K562 (cell line): Measurements from ENCODE around the gene USB1. TPM values are rescaled to one million over a fixed set of nuclear protein-coding genes. Genes with fewer than 3 reads are reported as not detected.

ENCODE experiments used
- ATAC-seq: fragments of 200-7000 bp; cut with Tn5 transposase; 3 replicates; pipeline ENCODE4 v1.9.1; 2020; ENCODE audit warnings: moderate library complexity
- BruUV-seq: library from RNA; stranded (reverse); fragments of 400-500 nt; replicated peaks from 2 replicates; lab custom pipeline; 2021; lab: Mats Ljungman, UMichigan
- CTCF ChIA-PET: fragments of 300-600 bp; formaldehyde crosslinking; extraction: SDS; loops from one replicate; lab custom pipeline; 2021; ENCODE audit warnings: low intra/inter-chr PET ratio; lab: Yijun Ruan, JAX
- POLR2A ChIA-PET: fragments of 300-600, 350-650 bp; sonication (Branson Sonifier 250); formaldehyde crosslinking; extraction: SDS; loops from one replicate; lab custom pipeline; 2021; ENCODE audit warnings: antibody characterized with exemption, inconsistent platforms; lab: Yijun Ruan, JAX
- DNase-seq, 4 experiments: peaks; one replicate each; pipeline versions ENCODE4 v3.0.0 to v3.0.0-alpha.2; 2011 to 2018; ENCODE audit warnings: low spot score in 3 of 4, mixed read lengths in 3 of 4; ENCODE audit errors: extremely low read depth in 1 of 4
- FAIRE-seq: peaks from 2 replicates; lab custom pipeline; 2011; peaks lifted over from hg19 to GRCh38; lab: Jason Lieb, UNC
- H2AFZ ChIP-seq: 2 replicates; pipeline ENCODE4 v1.6.0; 2011; ENCODE audit warnings: low read depth, low read length, control low read depth, inconsistent platforms
- H3K27ac ChIP-seq: fragments of 200-600 bp; 3 replicates; pipeline ENCODE4 v1.8.0; 2011; ENCODE audit warnings: low read depth, mild to moderate bottlenecking, control low read depth, inconsistent platforms, low read length, moderate library complexity, mixed read lengths; ENCODE audit errors: extremely low read depth
- H3K27me3 ChIP-seq, 2 experiments: fragments of 300-600 bp in 1 of 2; 2 replicates in 1 of 2; 3 replicates in 1 of 2; pipeline versions ENCODE4 v1.6.0 to v1.8.0; 2011; ENCODE audit warnings: inconsistent platforms in 2 of 2, low read length in 2 of 2, mild to moderate bottlenecking in 1 of 2, mixed read lengths in 1 of 2, moderate library complexity in 1 of 2; ENCODE audit not compliant: control insufficient read depth in 2 of 2, insufficient read depth in 2 of 2
- H3K36me3 ChIP-seq: fragments of 300-600 bp; 3 replicates; pipeline ENCODE4 v1.8.0; 2011; ENCODE audit warnings: mild to moderate bottlenecking, low read length, inconsistent platforms; ENCODE audit not compliant: control insufficient read depth, insufficient read depth
- H3K4me1 ChIP-seq, 2 experiments: fragments of 200-600 bp in 1 of 2; replicated peaks in 1 of 2; 2 replicates in 1 of 2; 3 replicates in 1 of 2; pipeline versions ENCODE4 v1.5.1 to v1.8.0; 2011; ENCODE audit warnings: inconsistent platforms in 2 of 2, low read length in 2 of 2, mild to moderate bottlenecking in 1 of 2, mixed read lengths in 1 of 2, moderate library complexity in 1 of 2; ENCODE audit not compliant: control insufficient read depth in 2 of 2, insufficient read depth in 2 of 2
- H3K4me2 ChIP-seq: 2 replicates; pipeline ENCODE4 v1.6.1; 2011; ENCODE audit warnings: low read length, control low read depth, inconsistent platforms, mixed read lengths; ENCODE audit not compliant: insufficient read depth
- H3K4me3 ChIP-seq: fragments of 200-600 bp; sonication (generic), shearing (Covaris generic); 2 replicates; pipeline ENCODE4 v1.5.1; 2016; ENCODE audit warnings: control low read depth, inconsistent platforms
- H3K79me2 ChIP-seq: fragments of 200-600 bp; 3 replicates; pipeline ENCODE4 v1.8.0; 2011; ENCODE audit warnings: low read length, inconsistent platforms; ENCODE audit not compliant: control insufficient read depth, insufficient read depth
- H3K9ac ChIP-seq, 2 experiments: 2 replicates each; pipeline versions ENCODE4 v1.6.0 to v1.6.1; 2011; ENCODE audit warnings: low read depth in 2 of 2, low read length in 2 of 2, control low read depth in 1 of 2, inconsistent platforms in 1 of 2, mild to moderate bottlenecking in 1 of 2, mixed read lengths in 1 of 2; ENCODE audit not compliant: insufficient read depth in 1 of 2
- H3K9me1 ChIP-seq: one replicate; pipeline ENCODE4 v1.6.0; 2011; ENCODE audit warnings: inconsistent platforms, mild to moderate bottlenecking, low read length, moderate library complexity; ENCODE audit not compliant: control insufficient read depth, insufficient read depth
- H3K9me3 ChIP-seq: replicated peaks from 2 replicates; pipeline ENCODE4 v1.5.1; 2011; ENCODE audit warnings: low read depth, low read length, inconsistent platforms; ENCODE audit not compliant: control insufficient read depth, insufficient read depth
- H4K20me1 ChIP-seq: replicated peaks from 2 replicates; pipeline ENCODE4 v1.6.1; 2011; ENCODE audit warnings: low read length, inconsistent platforms, mixed read lengths; ENCODE audit not compliant: control insufficient read depth, insufficient read depth
- CBX2 ChIP-seq: fragments of 200-600 bp; sonication (generic); IDR thresholded peaks from one replicate; pipeline ENCODE4 v1.6.1; 2012; ENCODE audit warnings: mild to moderate bottlenecking, low read length, inconsistent platforms; ENCODE audit not compliant: insufficient read depth, poor library complexity, severe bottlenecking
- CBX3 ChIP-seq, 2 experiments: IDR thresholded peaks; 1 replicate in 1 of 2; 2 replicates in 1 of 2; pipeline ENCODE4 v1.6.1; 2012; ENCODE audit warnings: inconsistent platforms in 2 of 2, low read length in 2 of 2, borderline replicate concordance in 1 of 2, control low read depth in 1 of 2
- HDAC1 ChIP-seq, 2 experiments: fragments of 450-650 bp; IDR thresholded peaks; 2 replicates each; pipeline ENCODE4 v1.6.1; 2016 to 2017; ENCODE audit warnings: inconsistent platforms in 1 of 2, mild to moderate bottlenecking in 1 of 2, moderate library complexity in 1 of 2
- MIER1 ChIP-seq: fragments of 450-650 bp; IDR thresholded peaks from 2 replicates; pipeline ENCODE4 v1.6.1; 2016; ENCODE audit warnings: antibody characterized with exemption, mild to moderate bottlenecking, low read depth
- NFATC3 ChIP-seq: fragments of 450-650 bp; IDR thresholded peaks from 2 replicates; pipeline ENCODE4 v1.6.1; 2017; ENCODE audit warnings: mild to moderate bottlenecking
- PBX2 ChIP-seq, 2 experiments: IDR thresholded peaks in 1 of 2; conservative IDR thresholded peaks in 1 of 2; 2 replicates each; pipeline ENCODE4 v1.6.1; 2016; ENCODE audit warnings: low read depth in 2 of 2, mild to moderate bottlenecking in 1 of 2, missing compliant biosample characterization in 1 of 2, missing genetic modification characterization in 1 of 2, moderate library complexity in 1 of 2
- POLR2G ChIP-seq: fragments of 200-400 bp; formaldehyde crosslinking; IDR thresholded peaks from 2 replicates; pipeline ENCODE4 v1.6.1; 2017; ENCODE audit warnings: low read depth, mild to moderate bottlenecking, antibody characterized with exemption, low read length, moderate library complexity
- TEAD4 ChIP-seq, 2 experiments: sonication (generic) in 1 of 2; formaldehyde crosslinking in 1 of 2; IDR thresholded peaks; 2 replicates each; pipeline versions ENCODE4 v1.6.1 to v1.8.0; 2012 to 2022; ENCODE audit warnings: borderline replicate concordance in 1 of 2, inconsistent platforms in 1 of 2, low read length in 1 of 2, mild to moderate bottlenecking in 1 of 2, missing genetic modification reagents in 1 of 2
- TRIM28 ChIP-seq: fragments of 450-650 bp; IDR thresholded peaks from 2 replicates; pipeline ENCODE4 v1.6.1; 2017
- ZNF175 ChIP-seq: fragments of 200-800 bp; sonication (Bioruptor generic); IDR thresholded peaks from 2 replicates; pipeline ENCODE4 v1.6.1; 2016; ENCODE audit warnings: low read depth, mild to moderate bottlenecking, missing genetic modification characterization, missing compliant biosample characterization
- ZNF239 ChIP-seq: fragments of 250-450 bp; sonication (Bioruptor Pico); IDR thresholded peaks from 2 replicates; pipeline ENCODE4 v1.4.0; 2020; ENCODE audit warnings: mild to moderate bottlenecking
- ZNF431 ChIP-seq: sonication (generic); formaldehyde crosslinking; IDR thresholded peaks from 2 replicates; pipeline ENCODE4 v1.8.0; 2022; ENCODE audit warnings: mild to moderate bottlenecking, missing genetic modification reagents
- ZNF445 ChIP-seq: fragments of 250-450 bp; sonication (Bioruptor Pico); IDR thresholded peaks from 2 replicates; pipeline ENCODE4 v1.4.0; 2020; ENCODE audit warnings: low read depth, mild to moderate bottlenecking, moderate library complexity
- WGBS: fragments of 100-300 bp; shearing (Covaris generic); methylation state at CpG from one replicate; pipeline ENCODE4 v1.1.6; 2016; ENCODE audit warnings: low coverage, mixed read lengths; ENCODE audit not compliant: insufficient coverage; ENCODE audit errors: missing lambda C conversion rate; 5-methylcytosine and 5-hydroxymethylcytosine counted together
- in situ Hi-C: fragments of 300-500 bp; cut with MboI; formaldehyde crosslinking; loops from 4 replicates; pipeline ENCODE4 v1.15.0; 2018; ENCODE audit warnings: inconsistent platforms, mixed read lengths
- intact Hi-C: fragments of 100-400 bp; cut with micrococcal nuclease; formaldehyde crosslinking; loops from 2 replicates; pipeline ENCODE4 v1.14.2; 2022
- polyA plus RNA-seq, 8 experiments: library from polyadenylated mRNA; depleted of rRNA in 4 of 8; stranded (reverse) in 5 of 8; unstranded in 3 of 8; fragments of >200 nt; fragmentation: Nextera tagmentation in 2 of 8; fragmentation: Illumina TruSeq in 1 of 8; extraction: Ambion mirVana in 2 of 8; extraction: Trizol in 1 of 8; gene quantifications; 2 replicates each; pipeline versions ENCODE4 v1.2.1 to v1.2.3, GENCODE V29; 2011 to 2014; ENCODE audit warnings: inconsistent platforms in 1 of 8, missing spikeins in 1 of 8
- total RNA-seq, 7 experiments: library from RNA; depleted of rRNA in 6 of 7; stranded (reverse); fragments of >200 nt in 6 of 7; fragmentation: Illumina TruSeq in 2 of 7; extraction: Trizol in 2 of 7; gene quantifications; 2 replicates each; pipeline versions ENCODE4 v1.2.1 to v1.2.3, GENCODE V29; 2011 to 2021; ENCODE audit warnings: low replicate concordance in 1 of 7
- TF ChIP-seq, protein P1 (sequence below), 2 experiments: fragments of 150-350 bp in 1 of 2; IDR thresholded peaks; 2 replicates each; pipeline ENCODE4 v1.6.1; 2012 to 2016; ENCODE audit warnings: low read depth in 2 of 2, low read length in 2 of 2, mild to moderate bottlenecking in 1 of 2, moderate library complexity in 1 of 2

USB1 gene
- total and polyA plus RNA-seq, 9 of the 15 experiments (the other 6 are each of a cell fraction or from before 2014, with no cell fraction given) = 11.6 to 73.6 (median 19.4) TPM

GRCh38 chr16:57970970-57971369 is 30.2 kb upstream of the USB1 start, which contains the start of gene CNGB1 (continued):
- TF ChIP-seq, protein P1, sequence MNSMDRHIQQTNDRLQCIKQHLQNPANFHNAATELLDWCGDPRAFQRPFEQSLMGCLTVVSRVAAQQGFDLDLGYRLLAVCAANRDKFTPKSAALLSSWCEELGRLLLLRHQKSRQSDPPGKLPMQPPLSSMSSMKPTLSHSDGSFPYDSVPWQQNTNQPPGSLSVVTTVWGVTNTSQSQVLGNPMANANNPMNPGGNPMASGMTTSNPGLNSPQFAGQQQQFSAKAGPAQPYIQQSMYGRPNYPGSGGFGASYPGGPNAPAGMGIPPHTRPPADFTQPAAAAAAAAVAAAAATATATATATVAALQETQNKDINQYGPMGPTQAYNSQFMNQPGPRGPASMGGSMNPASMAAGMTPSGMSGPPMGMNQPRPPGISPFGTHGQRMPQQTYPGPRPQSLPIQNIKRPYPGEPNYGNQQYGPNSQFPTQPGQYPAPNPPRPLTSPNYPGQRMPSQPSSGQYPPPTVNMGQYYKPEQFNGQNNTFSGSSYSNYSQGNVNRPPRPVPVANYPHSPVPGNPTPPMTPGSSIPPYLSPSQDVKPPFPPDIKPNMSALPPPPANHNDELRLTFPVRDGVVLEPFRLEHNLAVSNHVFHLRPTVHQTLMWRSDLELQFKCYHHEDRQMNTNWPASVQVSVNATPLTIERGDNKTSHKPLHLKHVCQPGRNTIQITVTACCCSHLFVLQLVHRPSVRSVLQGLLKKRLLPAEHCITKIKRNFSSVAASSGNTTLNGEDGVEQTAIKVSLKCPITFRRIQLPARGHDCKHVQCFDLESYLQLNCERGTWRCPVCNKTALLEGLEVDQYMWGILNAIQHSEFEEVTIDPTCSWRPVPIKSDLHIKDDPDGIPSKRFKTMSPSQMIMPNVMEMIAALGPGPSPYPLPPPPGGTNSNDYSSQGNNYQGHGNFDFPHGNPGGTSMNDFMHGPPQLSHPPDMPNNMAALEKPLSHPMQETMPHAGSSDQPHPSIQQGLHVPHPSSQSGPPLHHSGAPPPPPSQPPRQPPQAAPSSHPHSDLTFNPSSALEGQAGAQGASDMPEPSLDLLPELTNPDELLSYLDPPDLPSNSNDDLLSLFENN (IDR thresholded peaks at IDR 0.05; ENCODE audit: low read depth in 2 of 2, low read length in 2 of 2) = no peak
- TF ChIP-seq ZNF445 (CRISPR knock-in tag) (no peak), ZNF431 (no peak)

DNA sequence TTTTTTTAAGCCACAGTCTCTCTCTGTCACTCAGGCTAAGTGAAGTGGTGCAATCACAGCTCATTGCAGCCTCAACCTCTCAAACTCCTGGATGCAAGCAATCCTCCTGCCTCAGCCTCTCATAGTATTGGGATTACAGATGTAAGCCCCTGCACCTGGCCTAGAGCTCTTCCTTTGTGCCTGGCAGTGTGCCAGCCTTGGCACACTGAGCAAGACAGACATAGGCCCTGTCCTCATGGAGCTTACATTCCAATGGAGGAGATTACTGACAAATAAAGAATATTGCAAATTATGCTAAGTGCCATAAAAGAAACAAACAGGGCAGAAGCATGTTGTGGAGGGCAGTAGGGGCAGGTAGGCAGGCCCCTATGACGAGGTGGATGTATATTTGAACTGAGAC is 29.4 kb upstream of the USB1 start:
- Histone ChIP-seq H2AFZ (no peak overlapping the region), H3K4me3 (no peak overlapping the region), H3K4me2 (no peak overlapping the region), H3K27ac (no peak overlapping the region), H3K4me1 (peaks cover 14 to 20% of the 10 kb centered on the region in 2 experiments), H3K9ac (no peak overlapping the region), H3K79me2 (no peaks in the 10 kb centered on the region), H3K27me3 (no peaks in the 10 kb centered on the region), H3K36me3 (no peaks in the 10 kb centered on the region), H4K20me1 (no peaks in the 10 kb centered on the region), H3K9me3 (no peaks in the 10 kb centered on the region), H3K9me1 (peaks cover 6% of the 10 kb centered on the region)
- 55% methylated on average over 1 of the region's 1 CpG for WGBS
- in situ Hi-C loops = no loop called here
- no TSS peak for BruUV-seq
- ChIA-PET POLR2A (interaction anchor here (0.6 kb wide), 1 partner anchor 341 kb away, joined by 4 read pairs; no protein-coding TSS in a partner anchor), CTCF (interaction anchor here (0.6 kb wide), 1 partner anchor 74 kb away, joined by 3 read pairs; no protein-coding TSS in a partner anchor)
- no peak for FAIRE-seq
- no peak for DNase-seq
- intact Hi-C loops = no loop called here
- no peak for ATAC-seq
- TF ChIP-seq HDAC1 (IDR thresholded peaks at IDR 0.05) = no peak
- no peak for TF ChIP-seq NFATC3
- TF ChIP-seq TEAD4 (IDR thresholded peaks at IDR 0.05; ENCODE audit: low read length) = no peak
- no peak for TF ChIP-seq TEAD4 (CRISPR knock-in tag; IDR thresholded peaks at IDR 0.05; ENCODE audit: borderline replicate concordance)
- no peak for TF ChIP-seq CBX2
- TF ChIP-seq PBX2 (CRISPR knock-in tag; IDR thresholded peaks at IDR 0.05; ENCODE audit: low read depth) = no peak
- no peak for TF ChIP-seq PBX2 (tag; conservative IDR thresholded peaks at IDR 0.05; ENCODE audit: low read depth)
- no peak for TF ChIP-seq ZNF175 (CRISPR knock-in tag)
- no peak for TF ChIP-seq ZNF239
- 0 out of 2 replicates have a peak, but pooled peaks have one; percentile 54 for TF ChIP-seq TRIM28
- no peak for TF ChIP-seq POLR2G
- no peak for TF ChIP-seq MIER1
- TF ChIP-seq CBX3 (IDR thresholded peaks at IDR 0.05; ENCODE audit: borderline replicate concordance in 1 of 2, low read length in 2 of 2) = 0 out of 3 replicates have a peak, but pooled peaks of 1 of the 2 experiments have one; percentile 19
